Stimulated activated CD8-positive, alpha-beta memory T cell treated with anti-CD3 and anti-CD28 coated beads, Interleukin-15, amount 100 ng/mL, for 1 hour (primary cell): Measurements from ENCODE around the gene CAPN15.

Experiments used
- DNase-seq: peaks from one replicate; pipeline ENCODE4 v3.0.0-alpha.2; 2020; ENCODE audit warnings: low read depth

CAPN15 gene

GRCh38 chr16:561957-562938 lies 34.7 kb downstream of the CAPN15 start:
- no peak for DNase-seq

- DNase-seq = no peak
These were observed 35.6 kb downstream of the CAPN15 start for GRCh38 chr16:563072-563644.

- no peak for DNase-seq
These were observed 37.3 kb downstream of the CAPN15 start for GRCh38 chr16:564690-565418.

GRCh38 chr16:565419-566330 lies 38.2 kb downstream of the CAPN15 start:
- DNase-seq = no peak

- DNase-seq = no peak
These were observed 39.2 kb downstream of the CAPN15 start, which contains the start of gene NHLRC4 for GRCh38 chr16:566475-567372. Gene NHLRC4, plus strand, starts transcription at chr16:567005. Its CDS starts 1,043 bp downstream, at chr16:568048.

GRCh38 chr16:567373-568256 lies 40.1 kb downstream of the CAPN15 start:
- no peak for DNase-seq

GRCh38 chr16:568401-569258 lies 41.1 kb downstream of the CAPN15 start:
- no peak for DNase-seq

- peak; percentile 20 for DNase-seq
These were observed 42.1 kb downstream of the CAPN15 start, which contains the start of gene PIGQ for GRCh38 chr16:569445-570254. Gene PIGQ, plus strand, starts transcription at chr16:569968. Its CDS starts 4,107 bp downstream, at chr16:574075.

- DNase-seq = no peak
These were observed 45.5 kb downstream of the CAPN15 start for GRCh38 chr16:572865-573650.

GRCh38 chr16:574021-574760 lies 46.7 kb downstream of the CAPN15 start:
- no peak for DNase-seq

- DNase-seq = no peak
These were observed 48.1 kb downstream of the CAPN15 start for GRCh38 chr16:575354-576196.

- no peak for DNase-seq
These were observed 48.8 kb downstream of the CAPN15 start for GRCh38 chr16:576197-576822.

GRCh38 chr16:576823-577201 lies 49.3 kb downstream of the CAPN15 start:
- DNase-seq = no peak

- no peak for DNase-seq
These were observed 50.3 kb downstream of the CAPN15 start for GRCh38 chr16:577796-578195.
